ENCODE results near the gene PPP4R3C. TPM values are rescaled to one million over a fixed set of nuclear protein-coding genes. Genes with fewer than 3 reads are reported as not detected.
A peak's percentile ranks its signal among the peaks of the same experiment; 100 is the strongest.

The PPP4R3C gene
- total and polyA plus RNA-seq, 2 of the 13 experiments (the other 11 are each of a cell fraction or from before 2014, with no cell fraction given), result not detected

DNA sequence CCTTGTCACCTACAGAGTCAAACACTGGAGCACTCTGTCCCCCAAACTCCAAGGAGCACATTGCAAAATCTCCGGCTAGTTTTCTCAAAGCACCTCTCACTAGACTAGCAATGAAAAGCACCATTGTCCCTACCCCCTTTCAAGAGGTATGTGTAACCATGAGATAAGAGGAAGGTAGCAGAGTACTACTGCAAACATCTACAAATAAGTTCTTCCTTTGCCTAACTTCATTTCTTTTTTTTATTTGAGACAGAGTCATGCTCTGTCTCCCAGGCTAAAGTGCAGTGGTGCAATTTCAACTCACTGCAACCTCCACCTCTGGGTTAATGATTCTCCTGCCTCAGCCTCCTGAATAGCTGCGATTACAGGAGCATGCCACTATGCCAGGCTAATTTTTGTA, 17.7 kb downstream of the PPP4R3C start (continued):
- TF ChIP-seq, protein P1, sequence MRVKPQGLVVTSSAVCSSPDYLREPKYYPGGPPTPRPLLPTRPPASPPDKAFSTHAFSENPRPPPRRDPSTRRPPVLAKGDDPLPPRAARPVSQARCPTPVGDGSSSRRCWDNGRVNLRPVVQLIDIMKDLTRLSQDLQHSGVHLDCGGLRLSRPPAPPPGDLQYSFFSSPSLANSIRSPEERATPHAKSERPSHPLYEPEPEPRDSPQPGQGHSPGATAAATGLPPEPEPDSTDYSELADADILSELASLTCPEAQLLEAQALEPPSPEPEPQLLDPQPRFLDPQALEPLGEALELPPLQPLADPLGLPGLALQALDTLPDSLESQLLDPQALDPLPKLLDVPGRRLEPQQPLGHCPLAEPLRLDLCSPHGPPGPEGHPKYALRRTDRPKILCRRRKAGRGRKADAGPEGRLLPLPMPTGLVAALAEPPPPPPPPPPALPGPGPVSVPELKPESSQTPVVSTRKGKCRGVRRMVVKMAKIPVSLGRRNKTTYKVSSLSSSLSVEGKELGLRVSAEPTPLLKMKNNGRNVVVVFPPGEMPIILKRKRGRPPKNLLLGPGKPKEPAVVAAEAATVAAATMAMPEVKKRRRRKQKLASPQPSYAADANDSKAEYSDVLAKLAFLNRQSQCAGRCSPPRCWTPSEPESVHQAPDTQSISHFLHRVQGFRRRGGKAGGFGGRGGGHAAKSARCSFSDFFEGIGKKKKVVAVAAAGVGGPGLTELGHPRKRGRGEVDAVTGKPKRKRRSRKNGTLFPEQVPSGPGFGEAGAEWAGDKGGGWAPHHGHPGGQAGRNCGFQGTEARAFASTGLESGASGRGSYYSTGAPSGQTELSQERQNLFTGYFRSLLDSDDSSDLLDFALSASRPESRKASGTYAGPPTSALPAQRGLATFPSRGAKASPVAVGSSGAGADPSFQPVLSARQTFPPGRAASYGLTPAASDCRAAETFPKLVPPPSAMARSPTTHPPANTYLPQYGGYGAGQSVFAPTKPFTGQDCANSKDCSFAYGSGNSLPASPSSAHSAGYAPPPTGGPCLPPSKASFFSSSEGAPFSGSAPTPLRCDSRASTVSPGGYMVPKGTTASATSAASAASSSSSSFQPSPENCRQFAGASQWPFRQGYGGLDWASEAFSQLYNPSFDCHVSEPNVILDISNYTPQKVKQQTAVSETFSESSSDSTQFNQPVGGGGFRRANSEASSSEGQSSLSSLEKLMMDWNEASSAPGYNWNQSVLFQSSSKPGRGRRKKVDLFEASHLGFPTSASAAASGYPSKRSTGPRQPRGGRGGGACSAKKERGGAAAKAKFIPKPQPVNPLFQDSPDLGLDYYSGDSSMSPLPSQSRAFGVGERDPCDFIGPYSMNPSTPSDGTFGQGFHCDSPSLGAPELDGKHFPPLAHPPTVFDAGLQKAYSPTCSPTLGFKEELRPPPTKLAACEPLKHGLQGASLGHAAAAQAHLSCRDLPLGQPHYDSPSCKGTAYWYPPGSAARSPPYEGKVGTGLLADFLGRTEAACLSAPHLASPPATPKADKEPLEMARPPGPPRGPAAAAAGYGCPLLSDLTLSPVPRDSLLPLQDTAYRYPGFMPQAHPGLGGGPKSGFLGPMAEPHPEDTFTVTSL (CRISPR knock-in tag; IDR thresholded peaks at IDR 0.05; ENCODE audit: borderline replicate concordance), result peak; percentile 67; the same call in 1 of the 2 replicates
- TF ChIP-seq, protein P2, sequence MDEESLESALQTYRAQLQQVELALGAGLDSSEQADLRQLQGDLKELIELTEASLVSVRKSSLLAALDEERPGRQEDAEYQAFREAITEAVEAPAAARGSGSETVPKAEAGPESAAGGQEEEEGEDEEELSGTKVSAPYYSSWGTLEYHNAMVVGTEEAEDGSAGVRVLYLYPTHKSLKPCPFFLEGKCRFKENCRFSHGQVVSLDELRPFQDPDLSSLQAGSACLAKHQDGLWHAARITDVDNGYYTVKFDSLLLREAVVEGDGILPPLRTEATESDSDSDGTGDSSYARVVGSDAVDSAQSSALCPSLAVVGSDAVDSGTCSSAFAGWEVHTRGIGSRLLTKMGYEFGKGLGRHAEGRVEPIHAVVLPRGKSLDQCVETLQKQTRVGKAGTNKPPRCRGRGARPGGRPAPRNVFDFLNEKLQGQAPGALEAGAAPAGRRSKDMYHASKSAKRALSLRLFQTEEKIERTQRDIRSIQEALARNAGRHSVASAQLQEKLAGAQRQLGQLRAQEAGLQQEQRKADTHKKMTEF (CRISPR knock-in tag; IDR thresholded peaks at IDR 0.05), result 0 out of 2 replicates have a peak, but pooled peaks have one; percentile 26
- TF ChIP-seq PPARG (CRISPR knock-in tag; conservative IDR thresholded peaks at IDR 0.05), result 0 out of 2 replicates have a peak, but pooled peaks have one; percentile 52
- no peak for TF ChIP-seq ZEB1 (IDR thresholded peaks at IDR 0.05; ENCODE audit: insufficient replicate concordance, low read depth)
- TF ChIP-seq, protein P3, sequence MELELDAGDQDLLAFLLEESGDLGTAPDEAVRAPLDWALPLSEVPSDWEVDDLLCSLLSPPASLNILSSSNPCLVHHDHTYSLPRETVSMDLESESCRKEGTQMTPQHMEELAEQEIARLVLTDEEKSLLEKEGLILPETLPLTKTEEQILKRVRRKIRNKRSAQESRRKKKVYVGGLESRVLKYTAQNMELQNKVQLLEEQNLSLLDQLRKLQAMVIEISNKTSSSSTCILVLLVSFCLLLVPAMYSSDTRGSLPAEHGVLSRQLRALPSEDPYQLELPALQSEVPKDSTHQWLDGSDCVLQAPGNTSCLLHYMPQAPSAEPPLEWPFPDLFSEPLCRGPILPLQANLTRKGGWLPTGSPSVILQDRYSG (CRISPR knock-in tag; IDR thresholded peaks at IDR 0.05), result no peak
- TF ChIP-seq, protein P4, sequence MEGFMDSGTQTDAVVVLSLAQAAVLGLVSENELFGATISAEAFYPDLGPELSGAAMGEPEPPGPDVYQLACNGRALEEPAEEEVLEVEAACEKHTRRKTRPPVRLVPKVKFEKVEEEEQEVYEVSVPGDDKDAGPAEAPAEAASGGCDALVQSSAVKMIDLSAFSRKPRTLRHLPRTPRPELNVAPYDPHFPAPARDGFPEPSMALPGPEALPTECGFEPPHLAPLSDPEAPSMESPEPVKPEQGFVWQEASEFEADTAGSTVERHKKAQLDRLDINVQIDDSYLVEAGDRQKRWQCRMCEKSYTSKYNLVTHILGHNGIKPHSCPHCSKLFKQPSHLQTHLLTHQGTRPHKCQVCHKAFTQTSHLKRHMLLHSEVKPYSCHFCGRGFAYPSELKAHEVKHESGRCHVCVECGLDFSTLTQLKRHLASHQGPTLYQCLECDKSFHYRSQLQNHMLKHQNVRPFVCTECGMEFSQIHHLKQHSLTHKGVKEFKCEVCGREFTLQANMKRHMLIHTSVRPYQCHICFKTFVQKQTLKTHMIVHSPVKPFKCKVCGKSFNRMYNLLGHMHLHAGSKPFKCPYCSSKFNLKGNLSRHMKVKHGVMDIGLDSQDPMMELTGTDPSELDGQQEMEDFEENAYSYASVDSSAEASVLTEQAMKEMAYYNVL (CRISPR knock-in tag; IDR thresholded peaks at IDR 0.05; ENCODE audit: borderline replicate concordance), result peak; percentile 70; the same call in 1 of the 2 replicates
- TF ChIP-seq FOXA3 (CRISPR knock-in tag; IDR thresholded peaks at IDR 0.05), result peak; percentile 66
- TF ChIP-seq CREM (IDR thresholded peaks at IDR 0.05), result peak; percentile 77
- no peak for TF ChIP-seq CREM (CRISPR knock-in tag; IDR thresholded peaks at IDR 0.05)
- no peak for TF ChIP-seq ZNF615 (CRISPR knock-in tag; IDR thresholded peaks at IDR 0.05; ENCODE audit: borderline replicate concordance)
- no peak for TF ChIP-seq FOSL1 (CRISPR knock-in tag; IDR thresholded peaks at IDR 0.05; ENCODE audit: borderline replicate concordance)
- TF ChIP-seq NR2C2 (CRISPR knock-in tag; IDR thresholded peaks at IDR 0.05; ENCODE audit: borderline replicate concordance), result no peak; the same call in 1 of the 2 replicates
- TF ChIP-seq, protein P5, sequence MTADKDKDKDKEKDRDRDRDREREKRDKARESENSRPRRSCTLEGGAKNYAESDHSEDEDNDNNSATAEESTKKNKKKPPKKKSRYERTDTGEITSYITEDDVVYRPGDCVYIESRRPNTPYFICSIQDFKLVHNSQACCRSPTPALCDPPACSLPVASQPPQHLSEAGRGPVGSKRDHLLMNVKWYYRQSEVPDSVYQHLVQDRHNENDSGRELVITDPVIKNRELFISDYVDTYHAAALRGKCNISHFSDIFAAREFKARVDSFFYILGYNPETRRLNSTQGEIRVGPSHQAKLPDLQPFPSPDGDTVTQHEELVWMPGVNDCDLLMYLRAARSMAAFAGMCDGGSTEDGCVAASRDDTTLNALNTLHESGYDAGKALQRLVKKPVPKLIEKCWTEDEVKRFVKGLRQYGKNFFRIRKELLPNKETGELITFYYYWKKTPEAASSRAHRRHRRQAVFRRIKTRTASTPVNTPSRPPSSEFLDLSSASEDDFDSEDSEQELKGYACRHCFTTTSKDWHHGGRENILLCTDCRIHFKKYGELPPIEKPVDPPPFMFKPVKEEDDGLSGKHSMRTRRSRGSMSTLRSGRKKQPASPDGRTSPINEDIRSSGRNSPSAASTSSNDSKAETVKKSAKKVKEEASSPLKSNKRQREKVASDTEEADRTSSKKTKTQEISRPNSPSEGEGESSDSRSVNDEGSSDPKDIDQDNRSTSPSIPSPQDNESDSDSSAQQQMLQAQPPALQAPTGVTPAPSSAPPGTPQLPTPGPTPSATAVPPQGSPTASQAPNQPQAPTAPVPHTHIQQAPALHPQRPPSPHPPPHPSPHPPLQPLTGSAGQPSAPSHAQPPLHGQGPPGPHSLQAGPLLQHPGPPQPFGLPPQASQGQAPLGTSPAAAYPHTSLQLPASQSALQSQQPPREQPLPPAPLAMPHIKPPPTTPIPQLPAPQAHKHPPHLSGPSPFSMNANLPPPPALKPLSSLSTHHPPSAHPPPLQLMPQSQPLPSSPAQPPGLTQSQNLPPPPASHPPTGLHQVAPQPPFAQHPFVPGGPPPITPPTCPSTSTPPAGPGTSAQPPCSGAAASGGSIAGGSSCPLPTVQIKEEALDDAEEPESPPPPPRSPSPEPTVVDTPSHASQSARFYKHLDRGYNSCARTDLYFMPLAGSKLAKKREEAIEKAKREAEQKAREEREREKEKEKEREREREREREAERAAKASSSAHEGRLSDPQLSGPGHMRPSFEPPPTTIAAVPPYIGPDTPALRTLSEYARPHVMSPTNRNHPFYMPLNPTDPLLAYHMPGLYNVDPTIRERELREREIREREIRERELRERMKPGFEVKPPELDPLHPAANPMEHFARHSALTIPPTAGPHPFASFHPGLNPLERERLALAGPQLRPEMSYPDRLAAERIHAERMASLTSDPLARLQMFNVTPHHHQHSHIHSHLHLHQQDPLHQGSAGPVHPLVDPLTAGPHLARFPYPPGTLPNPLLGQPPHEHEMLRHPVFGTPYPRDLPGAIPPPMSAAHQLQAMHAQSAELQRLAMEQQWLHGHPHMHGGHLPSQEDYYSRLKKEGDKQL (CRISPR knock-in tag; IDR thresholded peaks at IDR 0.05; ENCODE audit: low read depth), result peak; percentile 71; the same call in 1 of the 2 replicates

Data from HepG2 (cell line).